Cardiac muscle cell (in vitro differentiated cells and primary cell): ENCODE measurements around the gene DLGAP1. TPM values are rescaled to one million over a fixed set of nuclear protein-coding genes. Genes with fewer than 3 reads are reported as not detected.

ENCODE experiments used
- DNase-seq, 2 donors: peaks; one replicate each; pipeline versions ENCODE4 v3.0.0 to v3.0.0-alpha.2; 2010 to 2017; ENCODE audit warnings: low read depth in 1 of 2, low spot score in 1 of 2
- H3K27ac ChIP-seq: fragments of 200-600 bp; sonication (generic); 2 replicates; pipeline ENCODE4 v1.5.1; 2016
- H3K27me3 ChIP-seq: fragments of 200-600 bp; sonication (generic); 2 replicates; pipeline ENCODE4 v1.6.0; 2016; ENCODE audit warnings: control low read depth
- H3K36me3 ChIP-seq: fragments of 200-600 bp; sonication (generic); 2 replicates; pipeline ENCODE4 v1.5.1; 2016; ENCODE audit warnings: control low read depth
- H3K4me1 ChIP-seq: fragments of 200-600 bp; sonication (generic); 2 replicates; pipeline ENCODE4 v1.8.1; 2017; ENCODE audit warnings: low read depth, mild to moderate bottlenecking, mixed run types
- H3K4me3 ChIP-seq: fragments of 200-600 bp; sonication (generic); 2 replicates; pipeline ENCODE4 v1.5.1; 2016; ENCODE audit warnings: mild to moderate bottlenecking
- H3K9me3 ChIP-seq: fragments of 200-600 bp; sonication (generic); 2 replicates; pipeline ENCODE4 v1.5.1; 2017; ENCODE audit warnings: low read depth, mild to moderate bottlenecking, control low read depth
- polyA plus RNA-seq: library from polyadenylated mRNA; unstranded; fragments of >200 nt; fragmentation: Nextera tagmentation; extraction: Ambion mirVana; gene quantifications from 2 replicates; pipeline ENCODE4 v1.2.1, GENCODE V29; 2016
- total RNA-seq: library from RNA; depleted of rRNA; stranded (reverse); fragments of >200 nt; gene quantifications from 2 replicates; pipeline ENCODE4 v1.2.3, GENCODE V29; 2016
- TF ChIP-seq, protein P1 (sequence below): IDR thresholded peaks from 2 replicates; pipeline ENCODE4 v1.5.1; 2012; ENCODE audit warnings: low read depth, mild to moderate bottlenecking, low read length

DLGAP1 gene
- total and polyA plus RNA-seq, 2 experiments from 2014 or later, result 2.5 to 7.9 TPM

DNA sequence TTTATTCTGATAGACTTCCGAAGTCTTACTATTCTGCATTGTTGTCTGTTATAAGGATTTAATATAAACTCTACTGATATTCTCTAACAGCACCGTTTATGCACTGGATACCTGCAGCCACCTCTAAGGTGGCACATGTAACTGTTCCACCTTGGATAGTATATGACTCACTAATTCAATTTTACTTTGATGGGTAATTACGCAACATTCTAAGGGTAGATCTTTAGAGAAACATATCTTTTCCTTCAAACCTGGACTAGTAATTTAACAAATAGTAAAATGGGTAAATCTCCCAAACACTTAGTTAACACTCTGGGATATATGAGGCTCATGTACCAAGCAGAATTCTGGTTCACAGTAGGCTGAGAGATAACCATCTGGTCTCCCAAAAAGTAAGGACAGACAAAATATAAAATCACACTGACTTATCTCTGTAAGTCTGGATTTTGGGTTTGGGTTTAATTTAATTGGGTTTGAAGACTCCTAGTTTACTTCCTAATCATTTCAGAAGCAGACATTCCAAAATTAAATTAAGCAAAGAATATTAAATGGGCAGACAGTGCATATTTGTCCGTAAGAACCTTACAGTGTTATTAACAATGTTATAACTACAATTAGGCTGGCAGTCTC lies 590.3 kb downstream of the DLGAP1 start:
- H3K27me3 ChIP-seq, result no peaks in the 10 kb centered on the region
- no peak for DNase-seq
- no peak overlapping the region for H3K4me3 ChIP-seq
- no peak overlapping the region for H3K27ac ChIP-seq
- no peaks in the 10 kb centered on the region for H3K36me3 ChIP-seq
- H3K4me1 ChIP-seq, result no peaks in the 10 kb centered on the region
- TF ChIP-seq, protein P1, sequence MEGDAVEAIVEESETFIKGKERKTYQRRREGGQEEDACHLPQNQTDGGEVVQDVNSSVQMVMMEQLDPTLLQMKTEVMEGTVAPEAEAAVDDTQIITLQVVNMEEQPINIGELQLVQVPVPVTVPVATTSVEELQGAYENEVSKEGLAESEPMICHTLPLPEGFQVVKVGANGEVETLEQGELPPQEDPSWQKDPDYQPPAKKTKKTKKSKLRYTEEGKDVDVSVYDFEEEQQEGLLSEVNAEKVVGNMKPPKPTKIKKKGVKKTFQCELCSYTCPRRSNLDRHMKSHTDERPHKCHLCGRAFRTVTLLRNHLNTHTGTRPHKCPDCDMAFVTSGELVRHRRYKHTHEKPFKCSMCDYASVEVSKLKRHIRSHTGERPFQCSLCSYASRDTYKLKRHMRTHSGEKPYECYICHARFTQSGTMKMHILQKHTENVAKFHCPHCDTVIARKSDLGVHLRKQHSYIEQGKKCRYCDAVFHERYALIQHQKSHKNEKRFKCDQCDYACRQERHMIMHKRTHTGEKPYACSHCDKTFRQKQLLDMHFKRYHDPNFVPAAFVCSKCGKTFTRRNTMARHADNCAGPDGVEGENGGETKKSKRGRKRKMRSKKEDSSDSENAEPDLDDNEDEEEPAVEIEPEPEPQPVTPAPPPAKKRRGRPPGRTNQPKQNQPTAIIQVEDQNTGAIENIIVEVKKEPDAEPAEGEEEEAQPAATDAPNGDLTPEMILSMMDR, result no peak
- no peaks in the 10 kb centered on the region for H3K9me3 ChIP-seq

DNA sequence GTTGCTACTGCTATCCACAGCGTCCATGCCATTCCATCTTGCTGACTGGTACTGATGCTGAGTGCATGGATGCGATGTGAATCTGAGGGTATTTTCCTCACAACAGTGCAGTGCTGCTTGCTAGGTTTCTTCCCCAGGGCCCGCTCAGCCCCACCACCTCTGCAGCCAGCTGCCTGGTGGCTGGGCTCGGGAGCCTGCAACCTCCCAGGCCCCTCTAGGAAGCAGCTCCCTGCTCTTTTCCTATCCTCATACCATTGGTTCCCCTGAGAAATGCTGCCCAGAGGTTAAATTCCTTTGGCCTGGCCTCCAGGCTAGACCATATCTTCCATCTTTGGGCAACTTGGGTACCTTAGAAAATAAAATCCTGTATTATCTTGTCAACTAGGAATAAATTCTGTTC lies 591.5 kb downstream of the DLGAP1 start:
- Histone ChIP-seq H3K9me3 (no peaks in the 10 kb centered on the region), H3K4me1 (no peaks in the 10 kb centered on the region), H3K36me3 (no peaks in the 10 kb centered on the region), H3K4me3 (no peak overlapping the region), H3K27me3 (no peaks in the 10 kb centered on the region), H3K27ac (no peak overlapping the region)
- no peak for DNase-seq
- TF ChIP-seq, protein P1, result no peak

DNA sequence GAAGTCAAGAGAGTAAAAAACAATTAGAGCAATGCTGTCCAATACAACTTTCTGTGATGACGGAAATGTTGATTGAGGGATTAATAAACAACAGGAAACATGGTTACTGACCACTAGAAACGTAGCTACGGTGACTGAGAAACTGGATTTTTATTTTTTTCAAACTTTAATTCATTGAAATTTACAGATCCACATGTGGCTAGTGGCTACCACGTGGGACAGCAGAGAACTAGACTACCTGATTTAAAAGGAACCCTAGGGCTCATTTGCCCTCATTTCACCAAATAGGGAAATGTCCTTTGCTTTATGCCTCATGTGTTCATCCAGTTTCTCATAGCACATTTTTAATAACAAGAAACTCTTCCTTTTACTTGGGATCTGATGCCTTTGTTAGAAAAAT lies 592.1 kb downstream of the DLGAP1 start:
- no peak for DNase-seq
- Histone ChIP-seq H3K4me3 (no peak overlapping the region), H3K4me1 (no peaks in the 10 kb centered on the region), H3K9me3 (no peaks in the 10 kb centered on the region), H3K27ac (no peak overlapping the region), H3K27me3 (no peaks in the 10 kb centered on the region), H3K36me3 (no peaks in the 10 kb centered on the region)
- TF ChIP-seq, protein P1, result no peak

DNA sequence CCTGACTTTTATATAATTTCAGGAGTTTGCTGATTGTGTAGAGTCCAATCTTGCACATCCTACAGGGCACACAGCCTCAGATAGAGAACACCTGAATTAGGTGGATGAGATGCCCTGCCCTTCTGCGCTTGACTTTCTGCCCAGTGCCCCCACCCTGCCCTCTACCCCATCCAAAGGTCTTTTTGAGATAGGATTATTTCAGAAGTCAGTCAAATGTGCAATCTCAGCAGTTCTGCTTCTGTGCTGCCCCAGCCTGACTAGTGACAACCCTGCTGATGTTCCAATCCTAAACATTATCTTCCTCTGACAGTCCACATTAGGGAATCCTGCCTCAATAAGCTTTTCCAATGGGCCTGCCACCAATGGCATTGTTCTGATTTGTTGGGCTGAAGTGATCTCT lies 593.6 kb downstream of the DLGAP1 start:
- Histone ChIP-seq H3K27me3 (no peaks in the 10 kb centered on the region), H3K4me1 (no peaks in the 10 kb centered on the region), H3K4me3 (no peak overlapping the region), H3K36me3 (no peaks in the 10 kb centered on the region), H3K9me3 (no peaks in the 10 kb centered on the region), H3K27ac (no peak overlapping the region)
- no peak for DNase-seq
- TF ChIP-seq, protein P1, result no peak

DNA sequence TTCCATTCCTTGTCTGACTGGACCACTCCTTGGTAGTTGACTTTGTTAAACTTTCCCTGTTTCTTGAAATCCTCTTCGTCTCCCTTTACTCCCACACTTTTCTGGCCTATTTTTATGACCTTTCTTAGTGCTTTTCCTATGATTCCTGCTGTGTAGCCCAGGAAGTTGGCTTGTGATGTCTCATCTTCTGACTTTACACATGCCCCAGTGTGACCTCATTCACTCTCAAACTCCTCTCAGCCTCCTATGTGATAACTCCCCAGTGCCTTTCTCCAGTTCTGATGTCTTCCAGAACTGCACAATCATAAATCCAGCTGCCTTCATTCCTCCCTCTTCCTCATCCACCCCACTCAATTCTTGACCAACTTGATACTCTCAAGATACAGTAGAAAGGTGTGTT lies 597.6 kb downstream of the DLGAP1 start:
- H3K4me1 ChIP-seq, result no peaks in the 10 kb centered on the region
- H3K9me3 ChIP-seq, result no peaks in the 10 kb centered on the region
- no peaks in the 10 kb centered on the region for H3K27me3 ChIP-seq
- no peak overlapping the region for H3K27ac ChIP-seq
- no peak overlapping the region for H3K4me3 ChIP-seq
- peak in 1 of 2 donors; percentile 13 for DNase-seq
- TF ChIP-seq, protein P1, result no peak
- no peaks in the 10 kb centered on the region for H3K36me3 ChIP-seq
